Duodenal mucosa (tissue), 2 donors: Measurements from ENCODE around the gene MESP2.

Experiments
- H3K27ac ChIP-seq: one replicate; pipeline ENCODE4 v1.7.0; 2013; ENCODE audit warnings: low read depth, low read length
- H3K27me3 ChIP-seq, 2 donors: one replicate each; pipeline ENCODE4 v1.7.0; 2013; ENCODE audit warnings: low read length in 2 of 2, control low read depth in 1 of 2; ENCODE audit not compliant: insufficient read depth in 2 of 2, control insufficient read depth in 1 of 2
- H3K36me3 ChIP-seq, 2 donors: one replicate each; pipeline ENCODE4 v1.7.0; 2013; ENCODE audit warnings: low read length in 2 of 2, control low read depth in 1 of 2; ENCODE audit not compliant: insufficient read depth in 2 of 2, control insufficient read depth in 1 of 2
- H3K4me1 ChIP-seq, 2 donors: one replicate each; pipeline ENCODE4 v1.7.0; 2013; ENCODE audit warnings: low read length in 2 of 2, control low read depth in 1 of 2; ENCODE audit not compliant: insufficient read depth in 2 of 2, control insufficient read depth in 1 of 2
- H3K4me3 ChIP-seq, 2 donors: one replicate each; pipeline ENCODE4 v1.7.0; 2013; ENCODE audit warnings: low read length in 2 of 2, low read depth in 1 of 2
- H3K9ac ChIP-seq, 2 donors: one replicate each; pipeline ENCODE4 v1.7.0; 2013; ENCODE audit warnings: low read length in 2 of 2, low read depth in 1 of 2
- H3K9me3 ChIP-seq, 2 donors: one replicate each; pipeline ENCODE4 v1.7.0; 2013; ENCODE audit warnings: low read length in 2 of 2, control low read depth in 1 of 2; ENCODE audit not compliant: control insufficient read depth in 1 of 2

MESP2 gene

GRCh38 chr15:89776274-89777072 lies at the start of gene MESP2:
MESP2 (plus strand) TSS chr15:89776332; CDS start chr15:89776358, 26 bp downstream.
- Histone ChIP-seq H3K9me3 (no peaks in the 10 kb centered on the region), H3K27ac (no peak within 1 kb of the TSS), H3K27me3 (no peaks in the 10 kb centered on the region), H3K4me3 (peak within 1 kb of the TSS; percentile 43 to 54), H3K36me3 (no peaks in the 10 kb centered on the region), H3K9ac (peak within 1 kb of the TSS in 1 of 2 donors; percentile 43), H3K4me1 (peaks cover 8 to 20% of the 10 kb centered on the region in 2 donors)

GRCh38 chr15:89728254-89728653 lies 47.9 kb upstream of the MESP2 start:
- Histone ChIP-seq H3K27ac (no peak overlapping the region), H3K4me1 (no peaks in the 10 kb centered on the region), H3K4me3 (no peak overlapping the region), H3K9me3 (no peaks in the 10 kb centered on the region), H3K27me3 (no peaks in the 10 kb centered on the region), H3K9ac (no peak overlapping the region), H3K36me3 (no peaks in the 10 kb centered on the region)

- Histone ChIP-seq H3K4me1 (no peaks in the 10 kb centered on the region), H3K27ac (no peak overlapping the region), H3K27me3 (no peaks in the 10 kb centered on the region), H3K36me3 (no peaks in the 10 kb centered on the region), H3K4me3 (no peak overlapping the region), H3K9ac (no peak overlapping the region), H3K9me3 (no peaks in the 10 kb centered on the region)
Measured at GRCh38 chr15:89731275-89731674, 44.9 kb upstream of the MESP2 start.

- Histone ChIP-seq H3K27ac (no peak overlapping the region), H3K9me3 (no peaks in the 10 kb centered on the region), H3K4me1 (no peaks in the 10 kb centered on the region), H3K36me3 (no peaks in the 10 kb centered on the region), H3K9ac (no peak overlapping the region), H3K4me3 (no peak overlapping the region), H3K27me3 (no peaks in the 10 kb centered on the region)
Measured at GRCh38 chr15:89732451-89733172, 43.5 kb upstream of the MESP2 start.

GRCh38 chr15:89735773-89736172 lies 40.4 kb upstream of the MESP2 start:
- Histone ChIP-seq H3K9ac (no peak overlapping the region), H3K4me3 (no peak overlapping the region), H3K27ac (no peak overlapping the region), H3K27me3 (no peaks in the 10 kb centered on the region), H3K36me3 (no peaks in the 10 kb centered on the region), H3K9me3 (no peaks in the 10 kb centered on the region), H3K4me1 (peaks cover 3% of the 10 kb centered on the region in 2 donors)

GRCh38 chr15:89740137-89740536 lies 36.0 kb upstream of the MESP2 start:
- H3K4me3 ChIP-seq, result peak overlapping the region in 1 of 2 donors; percentile 41
- no peaks in the 10 kb centered on the region for H3K27me3 ChIP-seq
- H3K27ac ChIP-seq, result no peak overlapping the region
- H3K36me3 ChIP-seq, result no peaks in the 10 kb centered on the region
- H3K9ac ChIP-seq, result peak overlapping the region in 1 of 2 donors; percentile 47
- peaks cover 3% of the 10 kb centered on the region in 2 donors for H3K4me1 ChIP-seq
- H3K9me3 ChIP-seq, result no peaks in the 10 kb centered on the region

- H3K9me3 ChIP-seq, result no peaks in the 10 kb centered on the region
- no peak overlapping the region for H3K9ac ChIP-seq
- H3K27ac ChIP-seq, result no peak overlapping the region
- H3K27me3 ChIP-seq, result peaks cover 0 to 5% of the 10 kb centered on the region in 2 donors
- H3K4me3 ChIP-seq, result no peak overlapping the region
- H3K4me1 ChIP-seq, result peaks cover 3% of the 10 kb centered on the region in 2 donors
- no peaks in the 10 kb centered on the region for H3K36me3 ChIP-seq
Measured at GRCh38 chr15:89743011-89743410, 33.1 kb upstream of the MESP2 start.

- Histone ChIP-seq H3K4me1 (peaks cover 3% of the 10 kb centered on the region in 2 donors), H3K27ac (no peak overlapping the region), H3K9ac (no peak overlapping the region), H3K9me3 (no peaks in the 10 kb centered on the region), H3K36me3 (no peaks in the 10 kb centered on the region), H3K4me3 (no peak overlapping the region), H3K27me3 (peaks cover 0 to 5% of the 10 kb centered on the region in 2 donors)
Measured at GRCh38 chr15:89743594-89743993, 32.5 kb upstream of the MESP2 start.

- H3K9ac ChIP-seq, result no peak overlapping the region
- H3K27ac ChIP-seq, result no peak overlapping the region
- H3K36me3 ChIP-seq, result no peaks in the 10 kb centered on the region
- H3K9me3 ChIP-seq, result no peaks in the 10 kb centered on the region
- H3K4me3 ChIP-seq, result no peak overlapping the region
- H3K4me1 ChIP-seq, result peaks cover 6 to 8% of the 10 kb centered on the region in 2 donors
- H3K27me3 ChIP-seq, result peaks cover 0 to 5% of the 10 kb centered on the region in 2 donors
Measured at GRCh38 chr15:89745131-89745530, 31.0 kb upstream of the MESP2 start.

- Histone ChIP-seq H3K9ac (no peak overlapping the region), H3K4me3 (no peak overlapping the region), H3K4me1 (peaks cover 7 to 9% of the 10 kb centered on the region in 2 donors), H3K27ac (no peak overlapping the region), H3K27me3 (peaks cover 0 to 5% of the 10 kb centered on the region in 2 donors), H3K9me3 (no peaks in the 10 kb centered on the region), H3K36me3 (no peaks in the 10 kb centered on the region)
Measured at GRCh38 chr15:89745768-89746167, 30.4 kb upstream of the MESP2 start.
